NCI-H460 (cell line): ENCODE data around the gene ZNF574. TPM values are rescaled to one million over a fixed set of nuclear protein-coding genes. Genes with fewer than 3 reads are reported as not detected.
"Not testable (repeated sequence)": the region's sequence is repeated elsewhere in the genome, so short reads cannot be mapped to it uniquely, and the experiment has no call there.

Experiments
- DNase-seq: peaks from one replicate; pipeline ENCODE4 v3.0.0-alpha.2; 2016; ENCODE audit warnings: low read depth; ENCODE audit errors: extremely low read depth
- total RNA-seq: library from RNA; depleted of rRNA; stranded (reverse); fragments of >200 nt; shearing (Covaris generic); gene quantifications from 2 replicates; pipeline ENCODE4 v1.2.3, GENCODE V29; 2014

ZNF574 gene
- total RNA-seq, 1 experiment from 2014 or later, result 8.7 TPM

- DNase-seq, result no peak
Measured at GRCh38 chr19:42096255-42096837, 20.4 kb downstream of the ZNF574 start.

- DNase-seq, result no peak
Measured at GRCh38 chr19:42097461-42097860, 21.5 kb downstream of the ZNF574 start.

- no peak for DNase-seq
Measured at GRCh38 chr19:42098781-42099180, 22.8 kb downstream of the ZNF574 start.

- no peak for DNase-seq
Measured at GRCh38 chr19:42099336-42099925, 23.5 kb downstream of the ZNF574 start.

GRCh38 chr19:42100241-42100640 lies 24.3 kb downstream of the ZNF574 start:
- not testable (repeated sequence) for DNase-seq

GRCh38 chr19:42102877-42103276 lies 26.9 kb downstream of the ZNF574 start:
- no peak for DNase-seq

GRCh38 chr19:42105368-42105767 lies 29.4 kb downstream of the ZNF574 start:
- DNase-seq, result no peak

GRCh38 chr19:42108527-42109389 lies 32.8 kb downstream of the ZNF574 start:
- peak; percentile 76 for DNase-seq

GRCh38 chr19:42109896-42110295 lies 33.9 kb downstream of the ZNF574 start:
- DNase-seq, result no peak

- no peak for DNase-seq
Measured at GRCh38 chr19:42110658-42111057, 34.7 kb downstream of the ZNF574 start.

GRCh38 chr19:42111384-42111783 lies 35.4 kb downstream of the ZNF574 start:
- DNase-seq, result no peak

GRCh38 chr19:42111811-42112210 lies 35.8 kb downstream of the ZNF574 start:
- no peak for DNase-seq

GRCh38 chr19:42113641-42114348 lies 37.8 kb downstream of the ZNF574 start:
- peak; percentile 28 for DNase-seq

- DNase-seq, result no peak
Measured at GRCh38 chr19:42114412-42114811, 38.4 kb downstream of the ZNF574 start.

- no peak for DNase-seq
Measured at GRCh38 chr19:42115219-42115618, 39.3 kb downstream of the ZNF574 start.

GRCh38 chr19:42115705-42116104 lies 39.7 kb downstream of the ZNF574 start:
- no peak for DNase-seq

- DNase-seq, result no peak
Measured at GRCh38 chr19:42116308-42117075, 40.5 kb downstream of the ZNF574 start.

- DNase-seq, result no peak
Measured at GRCh38 chr19:42117076-42117475, 41.1 kb downstream of the ZNF574 start.

GRCh38 chr19:42120276-42120980 lies 44.5 kb downstream of the ZNF574 start:
- DNase-seq, result no peak
